GM18951 (cell line): Measurements from ENCODE around the gene CASP5.
"Not testable (repeated sequence)": the region's sequence is repeated elsewhere in the genome, so short reads cannot be mapped to it uniquely, and the experiment has no call there.

Experiments used
- POLR2A ChIP-seq: IDR thresholded peaks from 4 replicates; pipeline ENCODE4 v1.6.1; 2011; ENCODE audit warnings: mild to moderate bottlenecking; ENCODE audit not compliant: insufficient read length, insufficient read depth; ENCODE audit errors: extremely low read depth
- in situ Hi-C: fragments of 300-500 bp; cut with MboI; formaldehyde crosslinking; loops from one replicate; pipeline ENCODE4 v1.12.0; 2022; ENCODE audit warnings: low sequenced_read_pairs, mixed read lengths, inconsistent platforms; ENCODE audit not compliant: unreplicated experiment

The CASP5 gene

GRCh38 chr11:105023003-105023402 is at the start of gene CASP5:
Gene CASP5, minus strand, starts transcription at chr11:105023168. Its CDS starts 32 bp downstream, at chr11:105023136.
- no peak for TF ChIP-seq POLR2A
- in situ Hi-C loops, result no loop called here

DNA sequence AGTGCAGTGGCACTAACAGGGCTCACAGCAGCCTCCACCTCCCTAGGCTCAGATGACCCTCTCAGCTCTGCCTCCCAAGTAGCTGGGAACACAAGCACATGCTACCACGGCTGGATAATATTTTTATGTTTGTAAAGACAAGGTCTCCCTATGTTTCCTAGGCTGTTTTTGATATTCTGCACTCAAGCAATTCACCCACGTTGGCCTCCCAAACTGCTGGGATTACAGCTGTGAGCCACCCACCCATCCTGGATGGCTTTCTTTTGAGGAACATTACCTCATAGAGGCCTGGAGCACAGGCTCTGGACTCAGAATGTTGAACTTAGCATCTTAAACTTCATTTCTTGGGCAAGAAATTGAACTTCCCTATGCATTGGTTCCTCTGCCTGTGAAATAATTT is 49.1 kb upstream of the CASP5 start:
- in situ Hi-C loops, result not testable (repeated sequence)

- in situ Hi-C loops, result no loop called here
- TF ChIP-seq POLR2A, result no peak
Observed at GRCh38 chr11:105071089-105071732, 48.2 kb upstream of the CASP5 start.

GRCh38 chr11:105070306-105070705 is 47.3 kb upstream of the CASP5 start:
- in situ Hi-C loops, result no loop called here
- TF ChIP-seq POLR2A, result no peak

- in situ Hi-C loops, result not testable (repeated sequence)
Observed at GRCh38 chr11:105069749-105070148, 46.8 kb upstream of the CASP5 start.

GRCh38 chr11:105063245-105063941 is 40.4 kb upstream of the CASP5 start:
- in situ Hi-C loops, result not testable (repeated sequence)

- TF ChIP-seq POLR2A, result no peak
- in situ Hi-C loops, result no loop called here
Observed at GRCh38 chr11:105057432-105057831, 34.5 kb upstream of the CASP5 start.

GRCh38 chr11:105056446-105056845 is 33.5 kb upstream of the CASP5 start:
- in situ Hi-C loops, result no loop called here
- no peak for TF ChIP-seq POLR2A

GRCh38 chr11:105054723-105055493 is 31.9 kb upstream of the CASP5 start:
- in situ Hi-C loops, result no loop called here
- TF ChIP-seq POLR2A, result no peak

GRCh38 chr11:105052487-105052886 is 29.5 kb upstream of the CASP5 start:
- in situ Hi-C loops, result no loop called here
- TF ChIP-seq POLR2A, result no peak

DNA sequence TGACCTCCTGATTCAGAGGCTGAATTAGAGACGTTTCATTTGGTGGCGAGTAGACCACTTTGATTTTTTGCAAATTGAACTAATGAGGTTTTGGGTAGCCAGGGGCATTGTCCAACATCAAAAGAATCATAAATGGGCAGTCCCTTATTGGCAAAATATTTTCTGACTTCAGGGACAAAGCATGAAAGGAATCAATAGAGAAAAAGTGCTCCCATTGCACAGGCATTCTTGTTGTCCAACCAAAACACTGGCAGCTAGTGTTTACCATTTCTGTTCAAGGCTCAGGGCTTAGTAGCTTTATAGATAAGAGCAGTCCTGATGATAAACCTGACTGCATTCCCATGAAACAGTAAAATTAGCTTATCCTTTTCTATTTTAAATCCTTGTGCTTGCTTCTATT is 28.6 kb upstream of the CASP5 start:
- in situ Hi-C loops, result no loop called here
- no peak for TF ChIP-seq POLR2A

GRCh38 chr11:105049481-105049880 is 26.5 kb upstream of the CASP5 start:
- in situ Hi-C loops, result no loop called here

GRCh38 chr11:105046898-105047579 is 24.1 kb upstream of the CASP5 start:
- TF ChIP-seq POLR2A, result no peak
- in situ Hi-C loops, result no loop called here

More at GRCh38 chr11:105049481-105049880, 26.5 kb upstream of the CASP5 start:
- TF ChIP-seq POLR2A, result no peak
